ENCODE results near the gene NXT1.

The NXT1 gene

GRCh38 chr20:23361119-23361475 lies 10.5 kb downstream of the NXT1 start:
- peak overlapping the region; percentile 97 for H3K27ac ChIP-seq
- TF ChIP-seq ZFX (IDR thresholded peaks at IDR 0.05) (no peak), CTCF (conservative IDR thresholded peaks at IDR 0.05) (no peak)

GRCh38 chr20:23361476-23362391 lies 11.1 kb downstream of the NXT1 start, which contains the start of gene GZF1:
Gene GZF1 (plus strand): TSS chr20:23362182. CDS start chr20:23364384, 2,202 bp downstream.
- H3K27ac ChIP-seq: peak within 1 kb of the TSS; percentile 97
- TF ChIP-seq ZFX (IDR thresholded peaks at IDR 0.05) (peak; percentile 72), CTCF (conservative IDR thresholded peaks at IDR 0.05) (no peak)

GRCh38 chr20:23362392-23363256 lies 12.0 kb downstream of the NXT1 start:
- TF ChIP-seq ZFX (IDR thresholded peaks at IDR 0.05) (peak; percentile 49; the same call in 1 of the 2 replicates), CTCF (conservative IDR thresholded peaks at IDR 0.05) (no peak)
- peak overlapping the region; percentile 97 for H3K27ac ChIP-seq

GRCh38 chr20:23363257-23363649 lies 12.7 kb downstream of the NXT1 start:
- peak overlapping the region; percentile 97 for H3K27ac ChIP-seq

GRCh38 chr20:23365390-23366165 lies 15.0 kb downstream of the NXT1 start:
- no peak overlapping the region for H3K27ac ChIP-seq
- TF ChIP-seq CTCF (conservative IDR thresholded peaks at IDR 0.05) (no peak), ZFX (IDR thresholded peaks at IDR 0.05) (no peak)

More at GRCh38 chr20:23363257-23363649, 12.7 kb downstream of the NXT1 start:
- TF ChIP-seq CTCF (conservative IDR thresholded peaks at IDR 0.05) (no peak), ZFX (IDR thresholded peaks at IDR 0.05) (no peak)

- H3K27ac ChIP-seq: no peak overlapping the region
- TF ChIP-seq ZFX (IDR thresholded peaks at IDR 0.05): no peak
- TF ChIP-seq CTCF (conservative IDR thresholded peaks at IDR 0.05): no peak
Observed at GRCh38 chr20:23366384-23366783, 15.8 kb downstream of the NXT1 start.

Measured in C4-2B (cell line).